HG03432 (cell line): Measurements from ENCODE around the gene GEMIN7.

Experiments used
- ATAC-seq: cut with Tn5 transposase; IDR thresholded peaks from one replicate; pipeline ENCODE4 v1.9.1; 2021; ENCODE audit warnings: mild to moderate bottlenecking, moderate library complexity; ENCODE audit not compliant: unreplicated experiment

GEMIN7 gene

DNA sequence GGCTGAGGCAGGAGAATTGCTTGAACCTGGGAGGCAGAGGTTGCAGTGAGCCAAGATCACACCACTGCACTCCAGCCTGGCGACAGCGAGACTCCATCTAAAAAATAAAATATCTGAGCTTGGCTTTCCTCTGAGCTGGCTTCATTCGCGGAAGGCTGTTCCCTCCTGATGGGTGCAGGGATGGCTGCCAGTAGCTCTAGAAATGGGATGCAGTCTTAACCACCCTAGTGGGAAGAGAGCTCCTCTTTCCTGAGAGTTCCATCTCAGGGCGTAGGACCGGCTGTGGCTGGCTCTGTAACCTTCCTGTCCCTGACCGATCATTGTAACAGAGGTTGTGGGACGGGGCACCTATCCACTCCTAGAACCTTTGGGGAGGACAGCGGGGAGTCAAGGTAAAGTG, 46.3 kb downstream of the GEMIN7 start:
- ATAC-seq: no peak

- ATAC-seq: no peak
Measured at GRCh38 chr19:45125975-45126493, 47.0 kb downstream of the GEMIN7 start.

- ATAC-seq: no peak
Measured at GRCh38 chr19:45126654-45127053, 47.6 kb downstream of the GEMIN7 start.

GRCh38 chr19:45128146-45128545, 49.1 kb downstream of the GEMIN7 start:
- ATAC-seq: no peak

- ATAC-seq: no peak
Measured at GRCh38 chr19:45128806-45129205, 49.7 kb downstream of the GEMIN7 start.

GRCh38 chr19:45130236-45130635, 51.2 kb downstream of the GEMIN7 start:
- no peak for ATAC-seq

DNA sequence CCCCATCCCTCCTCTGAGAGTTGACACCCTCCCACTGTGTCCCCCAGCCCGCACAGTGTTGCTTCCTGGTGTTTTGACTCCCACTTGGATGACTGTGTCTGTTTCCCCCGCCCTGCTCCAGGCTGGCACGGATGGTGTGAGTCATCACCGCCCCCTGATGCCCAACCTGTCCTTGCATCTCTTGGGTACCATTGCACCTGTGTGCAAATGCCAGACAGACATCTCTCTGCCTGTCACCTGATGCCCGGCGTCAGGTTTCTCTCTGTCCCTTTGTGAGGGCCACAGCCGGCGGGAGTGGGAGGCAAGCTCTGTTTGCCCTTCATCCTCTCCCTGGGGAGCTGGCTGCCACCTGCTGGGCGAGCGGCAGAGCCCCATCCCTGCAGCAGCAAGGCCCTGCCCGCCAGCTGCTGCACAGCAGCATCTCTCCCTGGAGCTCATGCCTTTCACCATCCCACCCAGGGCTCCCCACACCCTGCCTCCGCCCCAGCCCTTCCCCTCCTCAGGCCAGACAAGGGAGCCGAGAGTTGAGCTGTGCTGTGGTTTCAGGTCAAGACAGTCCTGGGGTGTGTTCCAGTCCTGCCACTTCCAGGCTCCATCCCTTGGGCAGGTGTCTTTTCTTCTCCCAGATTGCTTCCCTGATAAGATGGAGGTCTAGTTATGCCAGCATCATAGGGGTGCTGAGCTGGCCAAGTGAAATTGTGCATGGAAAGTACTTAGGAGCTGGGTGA, 52.0 kb downstream of the GEMIN7 start:
- no peak for ATAC-seq

DNA sequence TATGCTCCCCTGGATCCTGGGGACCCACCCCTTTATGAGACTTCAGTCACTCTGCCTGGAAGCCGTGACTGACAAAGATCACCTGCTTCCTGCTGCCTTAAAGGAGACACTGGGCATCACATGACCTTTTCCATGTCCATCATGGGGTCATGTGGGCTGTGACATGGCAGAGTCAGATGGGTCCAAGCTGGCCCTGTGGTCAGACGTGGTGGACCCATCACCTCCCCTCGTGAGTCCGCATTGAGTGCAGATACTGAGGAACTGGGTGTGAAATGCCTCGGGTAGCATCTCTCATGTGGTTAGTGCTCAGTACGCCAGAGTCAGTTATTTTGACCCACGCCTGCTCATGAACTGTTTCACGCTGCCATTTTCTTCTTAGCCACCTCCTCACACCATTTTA, 54.6 kb downstream of the GEMIN7 start:
- ATAC-seq: no peak

- no peak for ATAC-seq
Measured at GRCh38 chr19:45135176-45135885, 56.3 kb downstream of the GEMIN7 start.

GRCh38 chr19:45136507-45137178, 57.6 kb downstream of the GEMIN7 start:
- ATAC-seq: peak; percentile 26

GRCh38 chr19:45137179-45137761, 58.2 kb downstream of the GEMIN7 start:
- peak; percentile 71 for ATAC-seq

DNA sequence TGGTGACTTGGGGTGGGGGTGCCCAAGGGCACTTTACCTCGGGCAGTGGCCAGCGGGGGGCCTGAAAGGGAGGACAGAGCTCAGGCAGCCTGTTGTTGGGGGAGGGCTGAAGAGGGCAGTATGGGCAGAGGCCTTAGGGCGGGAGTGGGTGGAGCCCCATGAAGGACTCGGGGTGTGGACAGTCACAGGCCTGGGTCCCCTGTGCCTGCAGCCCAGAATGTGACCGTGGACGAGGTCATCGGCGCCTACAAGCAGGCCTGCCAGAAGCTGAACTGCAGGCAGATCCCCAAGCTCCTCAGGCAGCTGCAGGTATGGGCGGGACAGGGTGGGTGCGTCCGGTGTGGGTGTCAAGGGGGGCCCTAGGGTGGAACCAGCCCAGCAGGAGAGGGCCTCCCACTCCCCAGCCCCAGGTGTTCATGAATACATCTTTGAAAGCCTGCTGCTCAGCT, 59.3 kb downstream of the GEMIN7 start:
- no peak for ATAC-seq

DNA sequence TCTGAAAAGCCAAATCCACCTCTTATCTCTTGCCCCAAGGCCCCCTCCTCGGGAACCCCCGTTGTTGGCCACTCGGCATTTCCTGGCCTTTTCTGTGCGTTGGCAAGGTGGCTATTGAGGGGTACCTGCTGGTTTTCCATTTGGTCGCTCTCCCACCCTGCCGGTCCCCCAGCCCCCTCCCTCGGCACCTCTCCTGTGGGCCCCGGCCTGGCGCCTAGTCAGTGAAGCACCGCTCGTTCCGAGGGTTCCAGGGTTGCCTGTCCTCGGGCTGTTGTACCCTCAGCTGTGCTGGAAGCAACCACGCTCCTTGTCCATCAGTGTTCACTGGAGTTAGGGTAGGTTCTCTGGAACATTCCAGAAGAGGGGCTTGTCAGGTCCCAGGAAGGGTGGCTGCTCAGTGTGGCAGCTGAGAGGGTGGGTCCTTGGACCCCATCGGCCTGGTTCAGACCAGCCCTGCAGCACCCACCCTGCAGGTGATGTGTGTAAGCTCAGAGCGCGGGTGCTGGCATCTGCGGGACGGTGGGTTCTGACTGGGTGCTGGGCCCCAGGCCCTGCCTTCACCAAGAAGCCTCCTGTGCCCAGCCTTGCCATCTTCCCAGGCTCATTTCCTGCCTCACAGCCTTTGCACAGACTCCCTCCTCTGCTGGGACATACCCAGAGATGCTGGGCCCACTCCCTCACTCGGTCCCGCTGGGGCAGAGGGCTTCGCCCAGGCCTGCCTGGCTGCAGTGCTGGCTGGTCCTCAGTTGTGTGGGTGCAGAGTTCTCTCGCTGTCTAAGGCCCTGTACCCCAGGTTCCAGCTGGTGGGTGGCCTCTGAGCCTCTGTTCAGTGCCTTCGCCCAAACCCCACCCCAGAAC, 60.5 kb downstream of the GEMIN7 start:
- no peak for ATAC-seq

DNA sequence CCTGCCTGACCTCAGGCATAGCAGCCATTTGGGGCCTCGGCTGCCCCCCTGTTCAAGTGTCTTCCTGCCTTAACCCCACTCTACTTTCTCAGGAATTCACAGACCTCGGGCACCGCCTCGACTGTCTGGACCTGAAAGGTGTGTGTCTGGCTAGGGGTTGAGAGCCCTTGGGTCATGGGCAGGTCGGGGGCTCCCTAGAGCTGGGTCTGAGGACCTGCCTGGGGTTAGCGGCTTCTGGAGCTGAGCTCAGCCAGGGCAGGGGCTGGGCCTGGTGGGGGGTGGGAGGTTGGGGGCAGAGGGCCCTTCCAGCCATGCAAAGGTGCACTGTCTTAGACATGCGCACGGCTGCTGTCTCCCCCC, 61.1 kb downstream of the GEMIN7 start:
- ATAC-seq: no peak

DNA sequence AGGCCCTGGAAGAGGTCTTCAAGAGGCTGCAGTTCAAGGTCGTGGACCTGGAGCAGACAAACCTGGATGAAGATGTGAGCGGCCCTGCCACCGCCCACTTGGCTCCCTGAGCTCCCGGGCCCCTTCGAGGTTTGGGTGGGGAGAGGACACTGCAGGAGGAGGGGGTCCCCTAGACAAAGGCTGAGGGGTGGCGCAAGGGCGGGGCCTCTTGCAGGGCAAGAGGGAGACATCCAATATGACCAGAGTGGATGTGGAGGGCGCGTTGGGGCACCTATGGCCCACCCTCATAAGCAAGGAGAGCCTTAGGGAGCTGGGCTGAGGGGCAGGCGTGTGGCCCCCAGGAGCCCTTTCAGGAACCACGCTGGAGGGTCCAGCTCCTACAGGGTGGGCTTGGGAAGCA, 61.5 kb downstream of the GEMIN7 start:
- no peak for ATAC-seq
